Natural killer cell (primary cell): ENCODE results near the gene PPP2R5A. TPM values are rescaled to one million over a fixed set of nuclear protein-coding genes. Genes with fewer than 3 reads are reported as not detected.

ENCODE experiments used
- ATAC-seq, 3 donors: fragments of 150-1000 bp in 2 of 3; fragments of 200-7000 bp in 1 of 3; cut with Tn5 transposase; 1 replicate in 1 of 3; 2 replicates in 2 of 3; pipeline ENCODE4 v1.10.0; 2021; ENCODE audit warnings: mild to moderate bottlenecking in 2 of 3, moderate library complexity in 2 of 3
- DNase-seq, 2 donors: peaks; one replicate each; pipeline versions ENCODE4 v3.0.0 to v3.0.0-alpha.2; 2013 to 2021; ENCODE audit warnings: mixed read lengths in 1 of 2
- H3K27ac ChIP-seq: one replicate; pipeline ENCODE4 v1.5.1; 2013; ENCODE audit warnings: mild to moderate bottlenecking, low read length
- H3K27me3 ChIP-seq: one replicate; pipeline ENCODE4 v1.6.1; 2013; ENCODE audit warnings: low read length; ENCODE audit not compliant: control insufficient read depth, insufficient read depth
- H3K36me3 ChIP-seq: one replicate; pipeline ENCODE4 v1.6.1; 2013; ENCODE audit warnings: low read length; ENCODE audit not compliant: control insufficient read depth, insufficient read depth
- H3K4me1 ChIP-seq: one replicate; pipeline ENCODE4 v1.6.1; 2013; ENCODE audit warnings: low read length; ENCODE audit not compliant: control insufficient read depth, insufficient read depth
- H3K4me3 ChIP-seq: one replicate; pipeline ENCODE4 v1.5.1; 2013; ENCODE audit warnings: low read length
- H3K9me3 ChIP-seq: one replicate; pipeline ENCODE4 v1.6.1; 2013; ENCODE audit warnings: low read length; ENCODE audit not compliant: control insufficient read depth, insufficient read depth
- H3K27ac Mint-ChIP-seq, 2 donors: one replicate each; pipeline ENCODE4 v1.8.0; 2022; ENCODE audit warnings: mild to moderate bottlenecking in 2 of 2, mixed read lengths in 2 of 2, moderate library complexity in 1 of 2
- H3K27me3 Mint-ChIP-seq, 2 donors: one replicate each; pipeline ENCODE4 v1.8.0; 2022; ENCODE audit warnings: low read depth in 2 of 2, mixed read lengths in 2 of 2
- H3K36me3 Mint-ChIP-seq: one replicate; pipeline ENCODE4 v1.8.0; 2022; ENCODE audit warnings: mixed read lengths
- H3K4me1 Mint-ChIP-seq, 2 donors: one replicate each; pipeline ENCODE4 v1.8.0; 2022; ENCODE audit warnings: mixed read lengths in 2 of 2
- H3K4me3 Mint-ChIP-seq: one replicate; pipeline ENCODE4 v1.8.0; 2022; ENCODE audit warnings: mild to moderate bottlenecking, moderate library complexity, mixed read lengths
- H3K9me3 Mint-ChIP-seq, 2 donors: one replicate each; pipeline ENCODE4 v1.8.0; 2022; ENCODE audit warnings: mixed read lengths in 2 of 2
- WGBS: methylation state at CpG from one replicate; pipeline ENCODE4 v1.1.7; 2013; ENCODE audit warnings: missing lambda C conversion rate; ENCODE audit not compliant: insufficient coverage; 5-methylcytosine and 5-hydroxymethylcytosine counted together
- intact Hi-C: fragments of 100-400 bp; cut with micrococcal nuclease; formaldehyde crosslinking; loops from one replicate; pipeline ENCODE4 v1.14.2; 2022
- total RNA-seq, 4 donors: library from RNA; stranded (reverse); fragments of 120-200 nt in 1 of 4; gene quantifications; one replicate each; pipeline versions ENCODE4 v1.2.3 to v1.2.4, GENCODE V29; 2013 to 2022
- TF ChIP-seq, protein P1 (sequence below): fragments of 200-600 bp; IDR thresholded peaks from one replicate; pipeline ENCODE4 v1.8.0; 2022; ENCODE audit warnings: antibody characterized with exemption

The PPP2R5A gene
- total RNA-seq, 3 donors from 2014 or later (not counting 1 experiment from before 2014, with no cell fraction given) = 74.0 to 99.8 (median 86.4) TPM

DNA sequence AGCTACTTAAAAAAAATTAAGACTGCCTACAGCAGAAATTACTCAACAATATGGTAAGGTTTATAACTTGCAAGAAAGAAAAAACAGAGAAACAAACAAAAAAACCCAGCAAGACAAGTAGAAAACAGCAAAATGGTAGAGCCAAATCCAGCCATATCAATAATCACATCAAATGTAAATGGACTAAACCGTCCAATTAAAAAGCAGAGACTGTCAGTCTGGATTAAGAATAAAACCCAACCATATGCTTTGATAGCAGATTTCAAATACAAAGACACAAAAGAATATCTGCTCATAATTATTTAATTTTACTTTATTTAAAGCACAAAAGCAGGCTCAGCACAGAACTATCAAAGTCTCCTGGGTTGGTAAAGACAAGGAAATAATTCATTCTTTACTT is 112.0 kb downstream of the PPP2R5A start:
- WGBS = 89% methylated on average over 1 of the region's 1 CpG
- Histone ChIP-seq H3K9me3 (no peaks in the 10 kb centered on the region), H3K27me3 (no peaks in the 10 kb centered on the region), H3K27ac (no peak overlapping the region), H3K36me3 (no peaks in the 10 kb centered on the region), H3K4me1 (no peaks in the 10 kb centered on the region), H3K4me3 (no peak overlapping the region)
- Mint-ChIP-seq H3K36me3 (peaks cover 7% of the 10 kb centered on the region), H3K4me3 (no peak overlapping the region), H3K4me1 (peaks cover 4 to 12% of the 10 kb centered on the region in 2 donors), H3K27ac (no peak overlapping the region), H3K9me3 (peaks cover 2 to 5% of the 10 kb centered on the region in 2 donors), H3K27me3 (no peaks in the 10 kb centered on the region)
- DNase-seq = no peak
- ATAC-seq = no peak
- intact Hi-C loops = no loop called here
- TF ChIP-seq, protein P1, sequence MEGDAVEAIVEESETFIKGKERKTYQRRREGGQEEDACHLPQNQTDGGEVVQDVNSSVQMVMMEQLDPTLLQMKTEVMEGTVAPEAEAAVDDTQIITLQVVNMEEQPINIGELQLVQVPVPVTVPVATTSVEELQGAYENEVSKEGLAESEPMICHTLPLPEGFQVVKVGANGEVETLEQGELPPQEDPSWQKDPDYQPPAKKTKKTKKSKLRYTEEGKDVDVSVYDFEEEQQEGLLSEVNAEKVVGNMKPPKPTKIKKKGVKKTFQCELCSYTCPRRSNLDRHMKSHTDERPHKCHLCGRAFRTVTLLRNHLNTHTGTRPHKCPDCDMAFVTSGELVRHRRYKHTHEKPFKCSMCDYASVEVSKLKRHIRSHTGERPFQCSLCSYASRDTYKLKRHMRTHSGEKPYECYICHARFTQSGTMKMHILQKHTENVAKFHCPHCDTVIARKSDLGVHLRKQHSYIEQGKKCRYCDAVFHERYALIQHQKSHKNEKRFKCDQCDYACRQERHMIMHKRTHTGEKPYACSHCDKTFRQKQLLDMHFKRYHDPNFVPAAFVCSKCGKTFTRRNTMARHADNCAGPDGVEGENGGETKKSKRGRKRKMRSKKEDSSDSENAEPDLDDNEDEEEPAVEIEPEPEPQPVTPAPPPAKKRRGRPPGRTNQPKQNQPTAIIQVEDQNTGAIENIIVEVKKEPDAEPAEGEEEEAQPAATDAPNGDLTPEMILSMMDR = no peak

DNA sequence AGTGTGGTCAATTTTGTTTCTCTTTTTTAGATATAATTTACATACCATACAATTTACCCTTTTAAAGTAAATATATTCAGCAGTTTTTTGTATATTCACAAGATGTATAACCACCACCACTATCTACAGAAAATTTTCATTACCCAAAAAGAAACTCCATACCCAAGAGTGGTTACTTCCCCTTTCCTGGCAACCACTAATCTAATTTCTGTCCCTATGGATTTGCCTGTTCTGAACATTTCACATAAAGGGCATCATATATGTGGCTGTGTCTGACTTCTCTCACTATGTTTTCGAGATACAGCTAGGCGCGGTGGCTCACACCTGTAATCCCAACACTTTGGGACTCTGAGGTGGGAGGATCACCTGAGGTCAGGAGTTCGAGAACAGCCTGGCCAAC is 115.8 kb downstream of the PPP2R5A start:
- Mint-ChIP-seq H3K4me1 (peaks cover 4 to 14% of the 10 kb centered on the region in 2 donors), H3K27ac (no peak overlapping the region), H3K36me3 (peaks cover 7% of the 10 kb centered on the region), H3K27me3 (no peaks in the 10 kb centered on the region), H3K9me3 (peaks cover 2 to 5% of the 10 kb centered on the region in 2 donors), H3K4me3 (no peak overlapping the region)
- Histone ChIP-seq H3K36me3 (peaks cover 4% of the 10 kb centered on the region), H3K4me3 (no peak overlapping the region), H3K27ac (no peak overlapping the region), H3K9me3 (no peaks in the 10 kb centered on the region), H3K27me3 (no peaks in the 10 kb centered on the region), H3K4me1 (no peaks in the 10 kb centered on the region)
- WGBS = 93% methylated on average over 3 of the region's 4 CpGs
- ATAC-seq (no peak), DNase-seq (no peak)
- intact Hi-C loops = no loop called here
- TF ChIP-seq, protein P1 = no peak

DNA sequence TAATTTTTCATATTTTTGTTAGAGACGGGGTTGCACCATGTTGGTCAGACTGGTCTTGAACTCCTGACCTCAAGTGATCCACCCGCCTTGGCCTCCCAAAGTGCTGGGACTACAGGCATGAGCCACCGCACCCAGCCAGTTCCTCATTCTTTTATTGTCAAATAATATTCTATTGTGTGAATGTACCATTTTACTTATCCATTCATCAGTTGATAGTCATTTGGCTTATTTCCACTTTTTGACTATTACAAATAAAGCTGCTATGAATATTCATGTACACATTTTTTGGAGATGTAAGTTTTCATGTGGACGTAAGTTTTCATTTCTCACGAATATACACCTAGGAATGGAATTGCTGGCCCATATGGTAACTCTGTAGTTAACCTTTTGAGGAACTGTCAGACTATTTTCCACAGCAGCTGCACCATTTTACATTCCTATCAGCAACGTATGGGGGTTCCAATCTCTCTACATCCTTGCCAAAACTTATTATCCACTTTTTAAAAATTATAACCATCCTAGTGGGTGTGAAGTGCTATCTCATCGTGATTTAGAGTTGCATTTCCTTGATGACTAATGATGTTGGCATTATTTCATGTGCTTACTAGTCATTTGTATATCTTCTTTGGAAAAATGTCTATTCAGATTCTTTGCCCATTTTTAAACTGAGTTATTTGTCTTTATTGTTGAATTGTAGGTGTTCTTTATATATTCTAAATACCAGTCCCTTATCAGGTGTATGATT is 116.8 kb downstream of the PPP2R5A start:
- intact Hi-C loops = no loop called here
- Histone ChIP-seq H3K27me3 (no peaks in the 10 kb centered on the region), H3K4me1 (no peaks in the 10 kb centered on the region), H3K36me3 (peaks cover 8% of the 10 kb centered on the region), H3K9me3 (no peaks in the 10 kb centered on the region), H3K27ac (no peak overlapping the region), H3K4me3 (no peak overlapping the region)
- no peak for DNase-seq
- H3K4me3 Mint-ChIP-seq = no peak overlapping the region
- peaks cover 2% of the 10 kb centered on the region in 2 donors for H3K9me3 Mint-ChIP-seq
- WGBS = 95% methylated on average over 5 of the region's 7 CpGs
- H3K36me3 Mint-ChIP-seq = peaks cover 3% of the 10 kb centered on the region
- peaks cover 1 to 14% of the 10 kb centered on the region in 2 donors for H3K4me1 Mint-ChIP-seq
- no peak overlapping the region for H3K27ac Mint-ChIP-seq
- TF ChIP-seq, protein P1 = no peak
- H3K27me3 Mint-ChIP-seq = no peaks in the 10 kb centered on the region
- no peak for ATAC-seq
